Hematopoietic multipotent progenitor cell treated with erythropoietin and hydrocortisone succinate and interleukin-3 and kit ligand, for 17 days (in vitro differentiated cells): ENCODE results near the gene FNIP2.
"Not testable (repeated sequence)": the region's sequence is repeated elsewhere in the genome, so short reads cannot be mapped to it uniquely, and the experiment has no call there.

Source experiments
- DNase-seq: peaks from one replicate; pipeline ENCODE4 v3.0.0-alpha.2; 2015; ENCODE audit warnings: low spot score

The FNIP2 gene

DNA sequence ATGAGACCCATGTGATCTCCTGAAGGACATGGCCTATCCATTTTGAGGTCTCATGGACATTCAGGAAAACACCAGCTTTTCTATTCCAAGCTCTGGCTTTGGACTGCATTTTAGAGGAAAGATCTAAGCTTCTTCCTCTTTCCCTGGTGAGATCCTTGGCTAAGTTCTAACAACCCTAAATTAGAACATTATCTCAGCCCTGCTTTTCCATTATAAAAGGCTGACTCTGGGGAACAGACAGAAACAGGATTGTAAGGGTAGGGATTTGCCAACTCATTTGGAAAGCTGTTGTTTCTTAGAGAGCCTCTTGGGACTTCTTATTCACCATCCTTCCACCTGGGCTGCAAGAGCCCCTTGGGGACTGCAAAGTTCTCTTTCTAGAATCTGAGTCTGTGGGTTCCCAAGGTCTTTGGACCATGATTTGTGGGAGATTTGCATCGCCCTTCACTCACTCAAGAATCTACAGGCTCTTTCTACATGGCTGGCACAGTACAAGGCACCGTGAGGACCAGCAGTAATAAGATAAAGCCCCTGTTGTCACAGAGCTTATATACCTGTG is 146.9 kb downstream of the FNIP2 start:
- DNase-seq: no peak

DNA sequence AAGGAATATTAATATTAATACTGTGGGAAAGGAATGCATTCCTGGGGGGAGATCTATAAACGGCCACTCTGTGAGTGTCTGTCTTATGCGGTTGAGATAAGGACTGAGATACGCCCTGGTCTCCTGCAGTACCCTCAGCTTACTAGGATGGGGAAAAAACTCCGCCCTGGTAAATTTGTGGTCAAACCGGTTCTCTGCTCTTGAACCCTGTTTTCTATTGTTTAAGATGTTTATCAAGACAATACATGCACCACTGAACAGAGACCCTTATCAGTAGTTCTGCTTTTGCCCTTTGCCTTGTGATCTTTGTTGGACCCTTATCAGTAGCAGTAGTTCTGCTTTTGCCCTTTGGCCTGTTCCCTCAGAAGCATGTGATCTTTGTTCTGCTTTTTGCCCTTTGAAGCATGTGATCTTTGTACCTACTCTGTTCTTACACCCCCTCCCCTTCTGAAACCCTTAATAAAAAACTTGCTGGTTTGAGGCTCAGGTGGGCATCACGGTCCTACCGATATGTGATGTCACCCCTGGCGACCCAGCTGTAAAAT is 151.7 kb downstream of the FNIP2 start:
- not testable (repeated sequence) for DNase-seq

DNA sequence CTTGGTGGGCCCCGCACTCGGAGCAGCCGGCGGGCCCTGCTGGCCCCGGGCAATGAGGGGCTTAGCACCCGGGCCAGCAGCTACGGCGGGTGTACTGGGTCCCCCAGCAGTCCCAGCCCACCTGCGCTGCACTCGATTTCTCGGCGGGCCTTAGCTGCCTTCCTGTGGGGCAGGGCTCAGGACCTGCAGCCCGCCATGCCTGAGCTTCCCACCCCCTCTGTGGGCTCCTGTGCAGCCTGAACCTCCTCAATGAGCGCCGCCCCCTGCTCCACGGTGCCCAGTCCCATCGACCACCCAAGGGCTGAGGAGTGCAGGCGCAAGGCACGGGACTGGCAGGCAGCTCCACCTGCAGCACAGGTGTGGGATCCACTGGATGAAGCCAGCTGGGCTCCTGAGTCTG is 158.9 kb downstream of the FNIP2 start:
- not testable (repeated sequence) for DNase-seq

GRCh38 chr4:158929939-158930638 is 161.3 kb downstream of the FNIP2 start:
- no peak for DNase-seq

GRCh38 chr4:158930639-158930972 is 161.8 kb downstream of the FNIP2 start:
- no peak for DNase-seq

- DNase-seq: no peak
These were observed 164.4 kb downstream of the FNIP2 start for GRCh38 chr4:158933236-158933635.

GRCh38 chr4:158934996-158935669 is 166.3 kb downstream of the FNIP2 start:
- DNase-seq: no peak

DNA sequence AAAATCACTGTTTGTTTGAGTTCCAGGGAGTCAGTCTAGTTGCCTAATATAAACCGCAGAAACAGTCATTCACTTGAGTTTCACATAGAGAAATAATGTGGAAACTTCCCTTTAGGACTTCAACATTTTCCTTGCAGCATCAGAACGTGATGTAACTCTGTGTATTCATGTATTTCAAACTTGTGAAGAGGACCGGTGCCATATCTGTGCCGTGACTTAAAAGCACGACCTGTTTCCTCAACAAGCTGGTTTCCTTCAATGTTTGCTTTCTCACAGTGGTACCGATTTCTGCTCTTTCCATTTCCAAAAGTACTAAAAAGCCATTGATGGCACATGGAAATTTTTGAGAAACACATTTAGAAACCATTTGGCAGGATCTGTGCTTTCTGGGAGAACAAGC is 167.4 kb downstream of the FNIP2 start:
- no peak for DNase-seq

- no peak for DNase-seq
These were observed 169.6 kb downstream of the FNIP2 start for GRCh38 chr4:158938220-158939044.

DNA sequence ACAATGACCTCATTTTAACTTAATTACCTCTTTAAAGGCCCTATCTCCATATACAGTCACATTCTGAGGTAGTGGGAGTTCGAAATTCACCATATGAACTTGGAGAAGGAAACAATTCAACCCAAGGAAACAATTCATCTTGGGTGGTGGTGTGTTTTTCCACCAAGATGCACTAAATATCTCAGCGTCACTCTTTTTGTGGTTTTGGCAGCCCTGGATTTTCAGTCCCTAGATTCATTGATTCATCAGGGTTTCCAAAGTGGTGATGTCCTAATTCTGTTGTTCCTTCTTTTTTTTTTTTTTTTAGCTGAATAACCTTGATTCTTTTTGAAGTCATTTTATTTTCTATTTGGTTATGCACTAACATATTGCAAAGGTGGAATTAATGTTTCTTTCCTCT is 171.4 kb downstream of the FNIP2 start:
- no peak for DNase-seq

- DNase-seq: no peak
These were observed 172.5 kb downstream of the FNIP2 start for GRCh38 chr4:158941321-158941720.

DNA sequence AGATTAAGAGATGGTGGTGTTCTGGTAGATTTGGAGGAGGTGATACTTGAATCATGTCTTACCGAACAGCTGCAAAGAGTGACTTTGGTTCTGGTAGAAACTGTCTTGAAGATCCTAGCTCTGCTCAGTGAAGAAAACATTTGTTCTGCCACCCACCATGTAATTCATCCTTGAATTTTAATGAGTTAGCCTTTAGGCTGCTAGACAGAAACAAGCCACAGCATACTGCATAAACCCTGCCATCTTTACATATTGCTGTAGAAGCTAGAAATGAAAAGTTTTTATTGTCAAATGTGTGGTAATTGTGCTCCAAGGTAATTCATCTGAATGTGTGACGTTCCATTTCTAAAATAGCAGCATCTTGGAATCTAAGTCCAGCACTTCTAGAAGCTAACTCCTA is 173.1 kb downstream of the FNIP2 start:
- no peak for DNase-seq

DNA sequence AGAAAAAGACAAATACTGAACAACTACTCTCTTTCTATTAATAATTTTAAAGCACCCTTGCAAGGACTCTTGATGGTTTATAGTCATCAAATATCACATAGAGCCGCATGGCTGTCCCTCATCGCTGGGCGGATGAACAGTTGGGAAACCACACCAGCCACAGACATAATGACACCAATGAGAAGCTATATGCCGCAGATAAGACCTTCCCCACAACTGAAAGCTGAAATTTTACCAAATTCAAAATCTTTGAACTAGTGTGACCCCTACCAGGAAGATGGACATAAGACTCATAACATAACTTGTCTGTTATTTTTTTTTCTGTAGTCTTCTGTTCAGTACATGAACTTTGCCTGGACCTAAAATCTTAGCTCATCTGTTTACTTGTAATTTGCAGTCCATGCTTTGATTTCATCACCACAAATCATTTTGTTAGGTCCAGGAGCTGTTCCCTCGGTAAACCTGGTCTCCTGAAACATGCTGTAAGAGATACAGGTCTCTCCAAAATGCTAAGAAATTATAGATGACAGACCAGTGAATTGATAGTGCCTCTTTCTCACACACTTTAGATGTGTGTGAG is 176.8 kb downstream of the FNIP2 start:
- DNase-seq: no peak

- no peak for DNase-seq
These were observed 178.0 kb downstream of the FNIP2 start for GRCh38 chr4:158946825-158947224.

DNA sequence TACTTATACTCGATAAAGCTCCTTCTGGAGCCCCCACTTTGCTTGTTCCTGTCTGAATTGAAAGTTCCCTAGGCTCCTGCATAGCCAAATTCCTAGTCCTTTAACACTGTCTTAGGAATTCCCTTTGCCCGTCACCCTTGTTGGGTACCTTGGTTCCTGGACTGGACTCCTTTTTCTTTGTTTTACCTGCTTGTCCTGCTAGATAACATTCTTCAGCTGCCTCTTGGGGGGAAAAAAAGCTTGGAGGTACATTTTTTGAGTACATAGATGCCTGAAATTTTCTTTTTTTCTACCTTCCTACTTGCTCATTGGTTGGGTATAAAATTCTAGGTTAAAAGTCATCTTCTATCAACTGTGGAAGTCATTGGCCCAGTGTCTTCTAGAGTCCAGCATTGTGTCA is 179.2 kb downstream of the FNIP2 start:
- no peak for DNase-seq

GRCh38 chr4:158949099-158949498 is 180.3 kb downstream of the FNIP2 start:
- no peak for DNase-seq

DNA sequence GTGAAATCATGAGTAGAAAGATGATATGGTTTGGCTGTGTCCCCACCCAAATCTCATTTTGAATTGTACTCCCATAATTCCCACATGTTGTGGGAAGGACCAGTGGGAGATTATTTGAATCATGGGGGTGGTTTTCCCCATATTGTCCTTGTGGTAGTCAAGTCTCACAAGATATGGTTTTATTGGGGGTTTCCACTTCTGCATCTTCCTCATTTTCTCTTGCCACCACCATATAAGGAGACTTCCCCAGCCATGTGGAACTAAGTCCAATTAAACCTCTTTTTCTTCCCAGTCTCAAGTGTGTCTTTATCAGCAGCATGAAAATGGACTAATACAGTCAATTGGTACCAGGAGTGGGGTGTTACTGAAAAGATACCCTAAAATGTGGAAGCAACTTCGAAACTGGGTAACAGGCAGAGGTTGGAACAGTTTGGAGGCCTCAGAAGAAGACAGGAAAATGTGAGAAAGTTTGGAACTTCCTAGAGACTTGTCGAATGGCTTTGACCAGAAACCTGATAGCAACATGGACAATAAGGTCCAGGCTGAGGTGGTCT is 183.5 kb downstream of the FNIP2 start:
- not testable (repeated sequence) for DNase-seq

DNA sequence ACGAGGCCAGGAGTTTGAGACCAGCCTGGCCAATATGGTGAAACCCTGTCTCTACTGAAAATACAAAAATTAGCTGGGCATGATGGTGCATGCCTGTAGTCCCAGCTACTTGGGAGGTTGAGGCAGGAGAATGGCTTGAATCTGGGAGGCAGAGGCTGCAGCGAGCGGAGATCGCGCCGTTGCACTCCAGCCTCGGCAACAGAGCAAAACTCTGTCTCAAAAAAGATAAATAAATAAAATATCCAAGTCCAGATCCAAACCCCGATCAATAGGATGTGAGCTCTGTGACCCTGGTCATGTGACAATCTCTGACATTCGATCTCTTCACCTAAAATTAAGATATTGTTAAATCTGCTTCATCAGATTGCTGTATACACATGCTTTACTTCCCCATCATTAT is 187.5 kb downstream of the FNIP2 start:
- DNase-seq: not testable (repeated sequence)

DNA sequence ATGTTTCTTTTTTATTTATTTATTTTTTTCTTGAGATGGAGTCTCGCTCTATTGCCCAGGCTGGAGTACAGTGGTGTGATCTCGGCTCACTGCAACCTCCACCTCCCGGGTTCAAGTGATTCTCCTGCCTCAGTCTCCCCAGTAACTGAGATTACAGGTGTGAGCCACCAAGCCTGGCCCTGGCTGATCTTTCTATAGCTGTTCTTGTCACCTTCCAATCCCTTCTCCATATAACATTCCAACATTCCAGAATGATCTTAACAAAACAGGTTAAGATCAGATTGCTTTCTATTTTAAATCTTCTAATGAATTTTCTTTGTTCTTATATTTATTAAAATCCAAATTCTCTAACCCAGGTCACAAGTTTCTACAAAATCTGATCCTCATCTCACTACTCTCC is 188.1 kb downstream of the FNIP2 start:
- DNase-seq: not testable (repeated sequence)
